ENCODE measurements around the gene JAM3. TPM values are rescaled to one million over a fixed set of nuclear protein-coding genes. Genes with fewer than 3 reads are reported as not detected.
A peak's percentile ranks its signal among the peaks of the same experiment; 100 is the strongest.

The JAM3 gene
- 5.7 and 5.8 TPM in 2 replicates for total RNA-seq (2014; rRNA removed; shearing (Covaris generic); ENCODE audit: low replicate concordance)

DNA sequence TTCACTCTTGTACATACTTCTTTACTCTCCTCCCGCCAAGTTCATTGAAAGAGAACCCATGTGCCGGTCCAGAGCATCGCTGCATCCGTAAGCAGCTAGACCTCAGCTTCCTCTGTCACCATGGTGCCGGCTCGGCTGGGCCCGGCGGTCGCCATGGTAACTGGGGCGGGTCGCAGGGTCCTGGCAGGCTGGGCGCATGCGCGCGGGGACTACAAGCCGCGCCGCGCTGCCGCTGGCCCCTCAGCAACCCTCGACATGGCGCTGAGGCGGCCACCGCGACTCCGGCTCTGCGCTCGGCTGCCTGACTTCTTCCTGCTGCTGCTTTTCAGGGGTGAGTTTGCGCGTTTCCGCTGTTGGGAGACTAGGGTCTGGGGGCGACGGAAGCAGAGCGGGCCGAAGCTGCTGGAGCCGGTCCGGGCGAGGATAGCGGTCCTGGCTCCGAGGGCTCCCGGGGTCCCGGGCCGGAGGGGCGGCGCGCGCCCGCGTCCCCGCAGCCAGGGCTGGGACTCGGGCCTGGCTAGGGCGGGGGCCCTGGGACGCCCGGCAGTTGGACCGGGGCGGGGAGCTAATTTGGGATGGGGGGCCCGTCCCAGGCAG, at the start of gene JAM3:
JAM3 (plus strand) TSS at position 244 of the 597 bp plus-strand sequence; CDS start at position 256, 12 bp downstream.
- Histone ChIP-seq H3K36me3 (no peaks in the 10 kb centered on the region), H3K9me3 (no peaks in the 10 kb centered on the region), H3K4me3 (peak within 1 kb of the TSS; percentile 55), H3K27me3 (peaks cover 31% of the 10 kb centered on the region)
- peak; percentile 88 for DNase-seq

DNA sequence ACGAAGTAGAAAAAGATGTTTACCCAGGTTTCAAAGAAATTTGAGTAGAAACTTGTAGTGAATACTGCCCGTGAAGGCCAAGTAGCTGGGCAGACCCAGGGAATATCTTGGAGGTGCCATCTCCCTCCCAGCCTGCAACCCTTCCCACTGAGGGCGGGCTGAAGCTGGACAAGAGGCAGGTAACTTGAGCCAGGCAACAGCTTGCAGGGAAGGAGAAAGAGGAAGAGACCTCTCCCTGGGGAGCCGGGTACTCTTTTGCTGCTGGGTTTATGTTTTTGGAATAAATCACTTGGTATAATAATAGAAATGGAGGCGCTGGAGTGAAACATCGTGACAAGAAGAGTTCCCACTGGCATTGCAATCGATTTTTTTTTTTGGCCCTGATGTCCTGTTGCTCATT, 49.4 kb upstream of the JAM3 start:
- Histone ChIP-seq H3K27me3 (peaks cover 13% of the 10 kb centered on the region), H3K36me3 (no peaks in the 10 kb centered on the region), H3K4me3 (no peak overlapping the region), H3K9me3 (no peaks in the 10 kb centered on the region)
- no peak for DNase-seq

DNA sequence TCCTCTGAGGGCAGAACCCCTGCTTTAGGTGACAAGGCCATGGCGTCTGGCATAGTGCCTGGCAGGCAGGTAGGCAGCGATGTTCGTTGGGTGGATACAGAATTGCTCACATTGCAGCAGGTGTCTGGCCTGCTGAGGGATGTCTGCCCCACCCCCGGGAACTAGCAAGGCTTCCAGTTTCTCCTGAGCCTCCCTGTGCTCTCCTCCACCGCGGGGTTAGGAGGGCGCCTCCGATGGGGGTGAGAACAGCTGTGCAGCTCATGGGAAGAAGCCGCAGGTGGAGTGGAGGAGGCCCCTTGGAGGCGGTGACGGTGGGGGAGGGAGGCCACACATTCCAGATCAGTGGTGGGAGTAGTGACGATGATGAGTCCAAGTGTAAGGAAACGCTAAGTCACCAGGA, 48.3 kb upstream of the JAM3 start:
- H3K27me3 ChIP-seq, result peaks cover 13% of the 10 kb centered on the region
- no peak for DNase-seq
- no peaks in the 10 kb centered on the region for H3K36me3 ChIP-seq
- no peaks in the 10 kb centered on the region for H3K9me3 ChIP-seq
- H3K4me3 ChIP-seq, result no peak overlapping the region

DNA sequence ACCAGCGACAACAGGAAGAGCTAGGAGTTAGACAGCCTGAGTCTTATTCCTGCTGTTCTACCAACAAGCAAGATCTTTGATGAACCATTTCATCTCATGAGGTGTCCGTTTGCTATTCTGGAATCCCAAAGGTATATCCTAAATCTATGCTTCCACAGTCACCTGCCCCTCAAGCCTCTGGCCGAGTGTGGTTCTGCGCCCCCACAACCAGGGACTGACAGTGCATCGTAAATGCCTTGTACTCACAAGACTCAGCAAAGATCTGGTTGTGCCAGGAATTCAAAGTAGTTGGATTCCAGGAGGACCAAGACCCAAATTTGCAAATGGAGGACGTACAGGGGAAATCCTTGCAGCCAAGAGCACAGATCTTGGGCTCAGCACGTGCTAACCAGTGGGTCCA, 47.5 kb upstream of the JAM3 start:
- no peaks in the 10 kb centered on the region for H3K36me3 ChIP-seq
- H3K27me3 ChIP-seq, result peaks cover 7% of the 10 kb centered on the region
- DNase-seq, result no peak
- no peak overlapping the region for H3K4me3 ChIP-seq
- no peaks in the 10 kb centered on the region for H3K9me3 ChIP-seq

DNA sequence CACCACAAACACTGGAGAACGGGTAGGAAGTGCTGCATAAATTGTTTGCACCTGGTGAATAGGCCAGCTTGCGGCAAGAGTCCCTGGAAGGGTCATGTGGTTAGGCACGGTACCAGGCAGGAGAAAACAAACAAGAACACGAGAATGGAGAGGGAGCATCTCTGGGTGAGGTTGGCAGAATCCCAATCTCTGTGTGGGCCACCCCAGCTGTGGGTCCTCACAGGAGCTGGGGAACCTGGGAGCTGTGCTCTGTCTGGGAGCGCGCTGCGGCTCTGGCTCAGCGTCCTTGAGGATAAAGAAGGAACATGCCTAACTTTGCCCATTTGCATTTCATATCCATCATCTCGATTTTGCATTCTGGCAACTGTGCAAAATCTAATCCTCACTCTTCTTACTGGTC, 46.1 kb upstream of the JAM3 start:
- H3K9me3 ChIP-seq, result no peaks in the 10 kb centered on the region
- H3K27me3 ChIP-seq, result peaks cover 2% of the 10 kb centered on the region; the same call in 1 of the 2 replicates
- H3K4me3 ChIP-seq, result no peak overlapping the region
- H3K36me3 ChIP-seq, result no peaks in the 10 kb centered on the region
- DNase-seq, result no peak

DNA sequence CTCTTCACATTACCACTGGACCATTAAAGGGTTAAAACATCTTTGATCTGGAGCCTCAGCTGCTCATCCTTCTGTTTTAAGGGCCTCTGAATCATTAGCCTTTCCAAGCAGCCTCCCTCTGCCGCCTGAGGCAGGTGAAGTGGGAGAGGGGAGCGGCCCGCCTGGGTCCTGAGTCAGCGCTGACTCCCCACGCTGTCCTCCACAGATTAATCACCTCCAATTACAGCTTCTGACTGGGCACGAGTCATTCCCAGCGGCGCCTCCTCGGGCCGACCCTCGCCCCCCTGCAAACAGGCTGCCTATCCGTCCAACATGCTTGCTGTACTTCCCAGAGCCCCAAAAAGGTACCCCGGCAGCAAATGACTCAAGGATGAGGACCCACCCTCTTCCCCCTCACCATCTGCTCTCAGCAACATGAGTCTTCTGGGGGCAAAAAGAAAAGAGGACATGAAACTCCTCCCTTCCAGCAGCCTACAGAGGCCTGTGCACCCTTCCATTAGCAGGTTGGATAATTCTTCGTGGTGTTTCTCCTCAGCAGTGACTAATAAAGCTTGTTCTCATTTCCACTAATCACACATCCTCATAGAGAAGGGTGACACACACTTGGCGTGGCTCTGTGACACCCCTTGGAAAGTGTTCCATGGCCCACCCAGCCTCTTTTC, 44.3 kb upstream of the JAM3 start:
- H3K9me3 ChIP-seq, result no peaks in the 10 kb centered on the region
- no peaks in the 10 kb centered on the region for H3K27me3 ChIP-seq
- H3K36me3 ChIP-seq, result no peaks in the 10 kb centered on the region
- DNase-seq, result peak; percentile 88
- H3K4me3 ChIP-seq, result no peak overlapping the region

DNA sequence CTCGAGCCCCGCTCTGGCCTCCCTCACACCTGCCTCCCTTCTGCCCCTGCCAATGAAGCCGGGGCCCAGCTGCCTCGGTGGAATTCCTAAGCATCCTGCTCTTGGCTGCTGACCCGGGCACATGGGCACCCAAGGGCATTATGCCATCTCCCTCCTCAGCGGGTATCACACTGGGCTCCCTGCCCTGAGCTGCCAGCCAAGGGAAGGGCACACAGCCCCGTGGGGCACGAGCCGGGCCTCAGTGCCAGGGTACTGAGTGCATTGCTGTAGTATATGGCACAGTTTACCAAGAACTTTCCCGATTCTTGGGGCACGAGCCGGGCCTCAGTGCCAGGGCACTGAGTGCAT, 43.8 kb upstream of the JAM3 start:
- Histone ChIP-seq H3K27me3 (no peaks in the 10 kb centered on the region), H3K36me3 (no peaks in the 10 kb centered on the region), H3K4me3 (no peak overlapping the region), H3K9me3 (no peaks in the 10 kb centered on the region)
- DNase-seq, result peak; percentile 70

DNA sequence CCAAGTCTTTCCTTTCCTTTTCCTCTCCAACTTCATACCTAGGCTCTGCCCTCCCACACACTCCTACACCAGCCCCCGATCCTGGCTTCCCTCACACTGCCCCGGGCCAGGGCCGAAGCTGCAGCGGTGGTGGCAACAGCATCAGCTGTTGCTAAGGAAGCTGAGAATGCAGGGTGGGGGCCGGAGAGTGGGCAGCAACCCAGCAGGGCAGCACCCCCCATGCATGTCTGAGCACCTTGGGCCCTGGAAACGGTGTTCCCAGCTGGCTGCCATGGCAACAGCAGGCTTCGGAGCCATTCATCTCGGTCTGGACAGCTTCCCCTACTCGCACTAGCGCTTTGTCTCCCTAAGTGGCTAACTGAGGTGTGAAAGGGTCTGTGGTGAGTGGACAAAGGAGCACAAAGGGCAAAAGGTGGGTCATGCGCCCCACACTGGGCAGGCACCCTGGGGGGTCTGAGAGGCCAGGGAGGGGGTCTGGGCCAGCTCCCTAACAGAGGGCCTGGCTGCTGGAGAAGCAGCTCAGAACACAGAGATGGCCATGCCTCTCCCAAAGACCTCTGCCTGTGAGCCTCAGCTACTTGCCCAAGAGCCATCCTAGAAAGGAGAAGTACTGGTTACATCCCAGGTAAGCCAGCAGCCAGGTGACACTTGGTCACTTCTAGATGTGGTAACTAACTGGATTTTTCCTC, 42.1 kb upstream of the JAM3 start:
- no peaks in the 10 kb centered on the region for H3K27me3 ChIP-seq
- no peak overlapping the region for H3K4me3 ChIP-seq
- H3K36me3 ChIP-seq, result no peaks in the 10 kb centered on the region
- no peak for DNase-seq
- H3K9me3 ChIP-seq, result no peaks in the 10 kb centered on the region

DNA sequence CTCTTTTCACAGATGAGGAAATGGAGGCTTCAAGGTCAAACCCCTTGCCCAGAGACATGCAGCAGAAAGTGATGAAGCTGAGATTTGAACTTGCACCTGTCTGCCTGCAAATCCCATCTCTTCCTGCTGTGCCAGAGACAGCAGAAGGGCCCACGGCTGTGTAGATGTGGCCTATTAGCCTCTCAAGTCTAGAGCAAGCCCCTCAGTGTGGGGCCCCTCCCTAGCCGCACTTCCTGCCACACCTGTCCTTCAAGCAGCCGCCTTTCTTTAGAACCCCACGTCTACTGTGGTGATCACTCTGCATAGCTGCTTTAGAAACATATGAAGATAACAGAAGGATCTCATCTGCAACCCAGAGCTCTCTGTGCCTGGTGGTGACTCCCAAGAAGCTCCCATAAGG, 41.2 kb upstream of the JAM3 start:
- H3K27me3 ChIP-seq, result no peaks in the 10 kb centered on the region
- H3K36me3 ChIP-seq, result no peaks in the 10 kb centered on the region
- H3K4me3 ChIP-seq, result no peak overlapping the region
- DNase-seq, result no peak
- no peaks in the 10 kb centered on the region for H3K9me3 ChIP-seq

DNA sequence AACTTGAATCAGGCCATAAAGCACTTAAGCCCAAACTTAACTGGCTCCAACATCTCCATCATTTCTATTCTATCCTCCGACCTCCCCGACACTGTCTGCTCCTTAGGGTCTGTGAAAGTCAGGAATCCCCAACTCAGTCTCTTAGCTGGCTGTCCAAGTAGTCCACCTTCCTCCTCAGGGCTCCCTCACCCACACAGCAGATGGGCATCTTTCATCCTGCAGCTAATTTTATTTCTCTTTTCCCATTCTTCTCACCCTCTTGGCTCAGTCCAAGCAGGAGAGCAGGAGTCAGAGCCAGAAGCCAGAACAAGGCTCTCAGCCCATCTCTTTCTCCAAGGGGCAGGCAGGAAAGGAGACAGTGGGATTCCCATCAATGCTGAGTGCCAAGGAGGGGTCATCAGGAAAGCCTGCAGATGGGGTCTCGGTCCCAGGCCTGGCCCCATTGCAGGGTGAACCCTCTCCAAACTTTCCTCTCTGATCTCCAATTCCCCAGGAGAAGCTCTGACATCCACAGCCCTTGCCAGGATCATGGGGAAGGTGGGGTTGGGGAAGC, 40.4 kb upstream of the JAM3 start:
- Histone ChIP-seq H3K36me3 (no peaks in the 10 kb centered on the region), H3K9me3 (no peaks in the 10 kb centered on the region), H3K4me3 (no peak overlapping the region), H3K27me3 (no peaks in the 10 kb centered on the region)
- no peak for DNase-seq

DNA sequence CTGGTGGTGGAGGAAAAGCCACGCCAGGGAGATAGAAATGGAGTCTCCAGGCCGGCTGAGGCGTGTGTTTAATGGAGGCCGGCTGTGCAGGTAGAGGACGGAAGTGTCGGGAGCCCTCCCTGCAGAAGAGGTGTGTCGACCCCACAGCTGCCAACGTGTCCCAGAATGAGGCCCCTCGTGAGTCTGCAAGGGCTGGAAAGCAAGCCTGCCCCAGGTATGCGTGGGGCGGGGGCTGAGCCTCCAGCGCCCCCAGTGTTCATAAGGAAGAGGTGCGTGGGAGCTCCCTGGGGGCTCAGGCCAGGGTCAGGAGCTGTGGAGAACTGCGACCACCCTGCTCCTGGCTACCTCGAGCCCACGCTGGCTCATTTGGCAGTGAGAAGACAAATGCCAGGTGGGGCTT, 38.0 kb upstream of the JAM3 start:
- Histone ChIP-seq H3K27me3 (no peaks in the 10 kb centered on the region), H3K9me3 (no peaks in the 10 kb centered on the region), H3K36me3 (no peaks in the 10 kb centered on the region), H3K4me3 (no peak overlapping the region)
- no peak for DNase-seq

DNA sequence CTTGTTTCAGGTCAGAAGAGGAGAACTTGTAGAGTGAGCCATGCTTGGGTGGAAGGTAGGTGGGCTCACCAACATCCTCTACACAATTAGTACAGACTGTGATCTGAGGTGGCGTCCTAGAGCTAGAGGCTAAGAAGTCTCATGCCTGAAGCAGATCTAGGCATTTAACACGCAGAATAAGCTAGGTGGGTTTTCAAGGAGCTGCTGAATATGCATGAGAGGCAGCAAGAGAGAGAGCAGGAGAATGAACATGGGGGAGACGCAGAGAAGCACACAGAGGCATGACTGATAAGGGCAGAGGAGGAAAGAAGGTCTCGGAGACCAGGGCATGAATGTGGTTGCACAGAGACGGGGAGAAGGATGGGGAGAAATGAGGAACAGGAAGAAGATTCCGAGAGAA, 36.8 kb upstream of the JAM3 start:
- H3K9me3 ChIP-seq, result no peaks in the 10 kb centered on the region
- DNase-seq, result no peak
- H3K4me3 ChIP-seq, result no peak overlapping the region
- H3K36me3 ChIP-seq, result no peaks in the 10 kb centered on the region
- H3K27me3 ChIP-seq, result no peaks in the 10 kb centered on the region

DNA sequence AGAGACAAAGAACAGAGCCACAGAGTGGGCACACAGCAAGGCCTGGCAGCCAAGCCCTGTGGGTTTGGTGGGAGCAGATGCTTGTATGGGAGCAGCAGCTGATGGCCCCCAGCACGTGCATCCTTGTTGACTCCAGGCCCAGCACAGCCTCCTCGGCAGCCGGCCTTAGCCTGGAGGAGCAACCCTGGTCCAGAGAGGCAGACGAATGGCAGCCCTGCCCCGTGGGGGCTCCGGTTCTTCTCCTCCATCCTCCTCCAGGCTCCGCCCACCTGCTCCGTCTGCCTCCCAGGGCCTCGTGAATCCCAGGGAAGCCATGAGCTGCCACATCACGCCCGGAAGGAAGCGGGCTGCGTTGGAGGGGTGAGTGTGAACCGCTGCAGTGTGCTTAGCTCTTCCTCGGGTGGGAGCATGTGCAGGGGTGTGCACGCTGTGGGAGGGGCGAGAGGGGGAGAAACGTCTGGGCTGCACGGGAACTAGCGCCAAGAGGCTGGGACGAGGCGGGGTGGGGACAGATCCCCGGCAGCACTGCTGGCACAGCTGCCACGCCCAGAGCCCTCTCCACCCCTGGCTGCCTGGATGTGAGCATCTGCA, 36.3 kb upstream of the JAM3 start:
- no peak overlapping the region for H3K4me3 ChIP-seq
- no peak for DNase-seq

DNA sequence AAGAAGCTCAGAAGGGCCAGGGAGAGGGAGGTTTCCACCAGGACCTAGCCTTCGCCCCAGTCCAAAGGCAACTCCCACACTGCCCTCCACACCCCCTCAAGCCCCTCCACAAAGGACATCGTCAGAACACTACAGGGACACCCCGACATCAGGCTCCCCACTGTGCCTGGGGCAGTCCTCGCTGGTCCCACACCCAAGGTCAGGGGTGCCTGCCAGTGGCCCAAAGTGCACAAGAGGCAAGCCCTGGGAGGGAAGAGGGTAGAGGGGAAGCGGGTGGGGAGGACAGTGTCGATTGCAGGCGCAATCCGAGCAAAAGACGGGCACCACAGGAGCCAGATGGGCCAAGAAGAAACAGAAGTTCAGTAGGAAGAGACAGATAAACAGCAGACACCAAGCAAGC, 35.6 kb upstream of the JAM3 start:
- peak overlapping the region; percentile 34; the same call in 1 of the 2 replicates for H3K4me3 ChIP-seq
- H3K36me3 ChIP-seq, result no peaks in the 10 kb centered on the region
- no peaks in the 10 kb centered on the region for H3K9me3 ChIP-seq
- no peak for DNase-seq
- no peaks in the 10 kb centered on the region for H3K27me3 ChIP-seq

More for the DNA sequence above, 36.3 kb upstream of the JAM3 start:
- no peaks in the 10 kb centered on the region for H3K9me3 ChIP-seq
- no peaks in the 10 kb centered on the region for H3K36me3 ChIP-seq
- H3K27me3 ChIP-seq, result no peaks in the 10 kb centered on the region

DNA sequence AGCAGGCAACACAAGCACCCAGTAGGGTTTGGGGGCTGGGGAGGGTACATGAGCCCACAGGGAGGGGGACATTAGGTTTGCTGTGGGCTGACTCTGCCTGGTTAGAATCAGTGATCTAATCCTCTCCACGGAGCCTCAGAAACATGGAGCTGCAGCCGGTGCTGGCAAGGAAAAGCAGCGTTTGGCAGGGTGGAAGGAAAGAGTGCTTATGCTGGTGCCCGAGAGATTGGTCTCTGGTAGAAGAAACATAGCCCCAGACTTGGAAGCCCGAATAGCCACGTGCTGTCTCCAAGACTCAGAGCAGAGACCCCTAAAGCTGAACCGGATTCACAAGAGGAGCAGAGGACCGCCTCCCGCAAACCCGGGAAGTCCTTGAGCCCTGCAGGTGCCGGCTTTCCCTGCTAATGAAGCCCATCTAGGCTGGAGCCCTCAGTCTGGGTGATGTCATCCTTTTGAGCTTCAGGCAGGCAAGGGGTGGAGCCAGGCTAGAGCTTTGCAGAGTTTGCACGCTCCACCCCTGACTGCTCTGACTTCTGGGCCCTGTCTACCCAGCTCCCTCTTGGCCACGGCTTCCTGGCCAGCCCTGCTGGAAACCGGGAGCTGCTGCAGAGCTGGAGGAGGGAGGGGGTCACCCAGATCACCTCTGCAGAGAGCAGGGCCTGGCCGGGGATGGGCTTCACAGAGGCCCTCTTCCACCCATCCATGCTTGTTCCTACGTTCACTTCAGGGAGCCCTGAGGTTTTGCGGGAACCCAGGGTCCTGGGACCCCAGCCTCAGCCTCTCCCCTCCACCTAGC, 35.0 kb upstream of the JAM3 start:
- no peaks in the 10 kb centered on the region for H3K36me3 ChIP-seq
- H3K27me3 ChIP-seq, result no peaks in the 10 kb centered on the region
- H3K4me3 ChIP-seq, result peak overlapping the region; percentile 34
- no peaks in the 10 kb centered on the region for H3K9me3 ChIP-seq
- DNase-seq, result peak; percentile 95

DNA sequence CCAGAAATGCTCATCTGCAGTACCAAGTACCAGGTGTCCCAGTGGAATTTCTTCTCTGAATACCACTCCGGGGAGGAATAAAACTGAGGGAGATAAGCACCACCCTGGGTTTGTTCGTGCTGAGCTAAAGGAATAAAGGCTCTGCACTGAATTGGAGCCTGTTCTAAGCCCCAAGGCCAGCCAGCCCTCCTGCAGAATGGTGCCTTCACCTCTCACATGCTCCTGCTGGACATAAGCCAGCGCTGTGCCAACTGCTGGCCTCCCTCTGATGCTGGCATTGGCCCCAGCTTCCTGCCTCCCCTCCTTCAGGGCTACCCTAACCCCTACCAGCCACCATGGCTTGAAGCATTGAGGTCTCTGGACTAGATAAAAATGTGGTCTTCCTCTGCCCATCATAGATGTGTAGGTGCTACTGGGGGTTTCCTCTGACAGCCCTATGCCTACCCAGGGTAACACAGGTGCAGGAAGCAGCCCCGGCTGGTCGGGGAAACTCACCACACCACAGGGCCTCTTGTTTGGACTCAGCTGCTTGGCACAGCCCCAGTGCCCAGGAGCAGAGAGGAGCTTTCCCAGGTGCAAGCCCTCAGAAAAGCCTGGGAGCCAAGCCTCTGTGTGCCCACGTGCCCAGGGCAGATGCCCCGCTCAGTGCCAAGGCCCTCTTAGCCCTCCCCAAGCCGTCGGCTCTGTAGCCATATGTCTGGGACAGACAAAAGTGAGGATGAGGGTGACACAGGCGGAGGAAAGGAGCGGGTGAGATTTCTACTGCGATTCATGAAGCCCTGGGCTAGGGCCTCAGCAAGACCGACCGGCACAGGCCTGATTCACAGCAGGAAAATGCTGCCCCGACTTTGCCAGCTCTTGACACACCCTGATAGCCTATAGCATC, 34.1 kb upstream of the JAM3 start:
- H3K27me3 ChIP-seq, result no peaks in the 10 kb centered on the region
- no peaks in the 10 kb centered on the region for H3K9me3 ChIP-seq
- peak; percentile 81 for DNase-seq
- H3K4me3 ChIP-seq, result no peak overlapping the region
- H3K36me3 ChIP-seq, result no peaks in the 10 kb centered on the region

All from MG63 (cell line).